Stimulated activated CD4-positive, alpha-beta T cell treated with anti-CD3 and anti-CD28 coated beads, TNF-alpha, amount 100 ng/mL, for 1 hour (primary cell): Measurements from ENCODE around the gene SLC35B1.
A peak's percentile ranks its signal among the peaks of the same experiment; 100 is the strongest.
"Not testable (repeated sequence)": the region's sequence is repeated elsewhere in the genome, so short reads cannot be mapped to it uniquely, and the experiment has no call there.

Experiments
- DNase-seq, 3 donors: peaks; one replicate each; pipeline ENCODE4 v3.0.0-alpha.2; 2020; ENCODE audit warnings: low read depth in 3 of 3, low spot score in 1 of 3

The SLC35B1 gene

GRCh38 chr17:49734515-49735490 lies 27.0 kb upstream of the SLC35B1 start:
- DNase-seq = no peak

GRCh38 chr17:49731435-49731831 lies 23.7 kb upstream of the SLC35B1 start:
- DNase-seq = no peak

GRCh38 chr17:49730785-49731434 lies 23.1 kb upstream of the SLC35B1 start:
- DNase-seq = no peak

- DNase-seq = no peak
These were observed 22.5 kb upstream of the SLC35B1 start for GRCh38 chr17:49730078-49730784.

- DNase-seq = no peak
These were observed 21.3 kb upstream of the SLC35B1 start for GRCh38 chr17:49729069-49729468.

- no peak for DNase-seq
These were observed 20.7 kb upstream of the SLC35B1 start for GRCh38 chr17:49728425-49728824.

GRCh38 chr17:49727380-49727779 lies 19.6 kb upstream of the SLC35B1 start:
- no peak for DNase-seq

- DNase-seq = no peak
These were observed 17.8 kb upstream of the SLC35B1 start for GRCh38 chr17:49725452-49726130.

- DNase-seq = not testable (repeated sequence)
These were observed 16.8 kb upstream of the SLC35B1 start for GRCh38 chr17:49724552-49724951.

GRCh38 chr17:49723423-49723822 lies 15.7 kb upstream of the SLC35B1 start:
- no peak for DNase-seq

- no peak for DNase-seq
These were observed 14.3 kb upstream of the SLC35B1 start for GRCh38 chr17:49722066-49722465.

GRCh38 chr17:49717371-49717861 lies 9.7 kb upstream of the SLC35B1 start:
- DNase-seq = no peak

GRCh38 chr17:49716668-49717364 lies 9.1 kb upstream of the SLC35B1 start:
- no peak for DNase-seq

GRCh38 chr17:49715717-49716279 lies 8.0 kb upstream of the SLC35B1 start:
- DNase-seq = peak in 1 of 3 donors; percentile 12

- no peak for DNase-seq
These were observed 7.5 kb upstream of the SLC35B1 start for GRCh38 chr17:49715216-49715615.

GRCh38 chr17:49708515-49709183 lies 885 bp upstream of the SLC35B1 start:
- DNase-seq = no peak

GRCh38 chr17:49707246-49707607 lies 537 bp downstream of the SLC35B1 start:
- DNase-seq = no peak

- no peak for DNase-seq
These were observed 2.5 kb downstream of the SLC35B1 start for GRCh38 chr17:49705254-49705653.

- DNase-seq = no peak
These were observed 4.0 kb downstream of the SLC35B1 start for GRCh38 chr17:49703557-49704277.
